Smooth muscle cell (in vitro differentiated cells): ENCODE data around the gene ABHD13. TPM values are rescaled to one million over a fixed set of nuclear protein-coding genes. Genes with fewer than 3 reads are reported as not detected.

Source experiments
- DNase-seq: peaks from one replicate; lab custom pipeline; 2025; ENCODE audit not compliant: unreplicated experiment; lab: John Stamatoyannopoulos, UW
- H2AFZ ChIP-seq: fragments of 200-600 bp; sonication (generic); 2 replicates; pipeline ENCODE4 v1.6.0; 2016; ENCODE audit warnings: antibody characterized with exemption, low read depth, mild to moderate bottlenecking
- H3F3A ChIP-seq: fragments of 200-600 bp; sonication (generic); 2 replicates; pipeline ENCODE4 v1.6.0; 2017; ENCODE audit warnings: antibody characterized with exemption, low read depth
- H3K27ac ChIP-seq: fragments of 200-600 bp; sonication (generic); 2 replicates; pipeline ENCODE4 v1.5.1; 2016; ENCODE audit warnings: low read depth, mild to moderate bottlenecking
- H3K27me3 ChIP-seq: fragments of 200-600 bp; sonication (generic); 2 replicates; pipeline ENCODE4 v1.6.1; 2016; ENCODE audit warnings: low read depth, mild to moderate bottlenecking
- H3K36me3 ChIP-seq: fragments of 200-600 bp; sonication (generic); 2 replicates; pipeline ENCODE4 v1.5.1; 2016; ENCODE audit warnings: low read depth
- H3K4me1 ChIP-seq: fragments of 200-600 bp; sonication (generic); 2 replicates; pipeline ENCODE4 v1.5.1; 2016; ENCODE audit warnings: low read depth
- H3K4me2 ChIP-seq: fragments of 200-600 bp; sonication (generic); 2 replicates; pipeline ENCODE4 v1.6.0; 2016; ENCODE audit warnings: mild to moderate bottlenecking
- H3K4me3 ChIP-seq: fragments of 200-600 bp; sonication (generic); 2 replicates; pipeline ENCODE4 v1.5.1; 2016; ENCODE audit warnings: mild to moderate bottlenecking
- H3K79me2 ChIP-seq: fragments of 200-600 bp; sonication (generic); 2 replicates; pipeline ENCODE4 v1.6.0; 2016; ENCODE audit warnings: low read depth, mild to moderate bottlenecking
- H3K9ac ChIP-seq: fragments of 200-600 bp; sonication (generic); 2 replicates; pipeline ENCODE4 v1.6.0; 2016; ENCODE audit warnings: low read depth
- H3K9me3 ChIP-seq: fragments of 200-600 bp; sonication (generic); replicated peaks from 2 replicates; pipeline ENCODE4 v1.5.1; 2016; ENCODE audit warnings: low read depth
- H4K20me1 ChIP-seq: fragments of 200-600 bp; sonication (generic); 2 replicates; pipeline ENCODE4 v1.6.0; 2016; ENCODE audit warnings: low read depth
- WGBS: methylation state at CpG from one replicate; pipeline ENCODE4 v1.1.7; 2016; ENCODE audit warnings: low lambda C conversion rate; 5-methylcytosine and 5-hydroxymethylcytosine counted together
- polyA plus RNA-seq: library from polyadenylated mRNA; unstranded; fragments of >200 nt; fragmentation: Nextera tagmentation; extraction: Ambion mirVana; gene quantifications from 2 replicates; pipeline ENCODE4 v1.2.1, GENCODE V29; 2016
- total RNA-seq: library from RNA; depleted of rRNA; stranded (reverse); fragments of >200 nt; gene quantifications from 2 replicates; pipeline ENCODE4 v1.2.3, GENCODE V29; 2014
- TF ChIP-seq, protein P1 (sequence below): fragments of 200-600 bp; sonication (generic); IDR thresholded peaks from 2 replicates; pipeline ENCODE4 v1.5.1; 2017; ENCODE audit warnings: borderline replicate concordance, mild to moderate bottlenecking, antibody characterized with exemption; ENCODE audit not compliant: insufficient read depth, poor library complexity, severe bottlenecking

ABHD13 gene
- 14.1 and 15.6 TPM in 2 replicates for total RNA-seq
- polyA plus RNA-seq, result 6.6 and 7.9 TPM in 2 replicates

DNA sequence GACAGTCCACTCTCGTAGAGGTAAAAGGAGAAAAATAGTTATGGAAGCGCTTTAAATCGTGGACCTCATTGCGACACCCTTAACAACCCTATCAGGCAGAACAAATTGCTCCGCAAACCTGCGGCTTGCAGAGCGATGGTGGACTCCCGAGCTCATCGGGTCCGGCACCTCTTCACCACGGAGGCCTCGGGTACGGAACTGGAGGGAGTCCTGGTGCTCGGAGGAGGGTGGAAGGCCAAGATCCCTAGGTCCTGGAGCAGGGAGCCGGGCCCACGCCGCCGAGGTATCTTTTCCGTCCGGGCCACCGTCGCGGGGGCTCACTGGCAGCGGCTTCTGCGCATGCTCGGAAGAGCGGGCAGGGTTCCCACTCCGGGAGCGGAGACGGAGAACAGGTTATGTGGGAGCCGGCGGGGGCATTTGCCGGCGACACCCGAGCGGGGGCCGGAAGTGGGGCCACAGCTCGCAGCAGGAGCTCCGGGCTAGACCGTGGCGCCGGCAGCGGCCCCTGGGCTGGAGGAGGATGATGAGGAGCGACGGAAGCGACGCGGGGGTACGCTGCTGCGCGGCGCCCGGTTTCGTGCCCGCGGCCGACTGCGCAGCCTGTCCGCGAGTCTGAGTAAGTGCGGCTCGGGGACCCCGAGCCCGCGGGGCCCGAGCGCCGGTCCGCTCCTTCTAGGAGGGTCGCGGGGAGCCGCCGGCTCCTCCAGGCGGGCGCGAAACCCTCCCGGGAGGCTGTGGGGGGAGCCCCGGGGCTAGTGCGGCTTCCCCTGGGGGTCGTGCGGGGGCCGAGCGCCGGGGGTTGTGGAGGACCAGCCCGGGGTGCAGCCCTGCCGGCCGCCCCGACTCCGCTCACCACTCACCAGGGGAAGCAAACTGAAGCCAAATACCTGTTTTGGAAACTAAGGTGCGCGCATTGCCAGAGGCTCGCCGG is at the start of gene ABHD13:
Gene ABHD13, plus strand, starts transcription at position 349 of the 931 bp plus-strand sequence. CDS start 10,827 bp downstream, outside the sequence.
- Histone ChIP-seq H3K9ac (peak within 1 kb of the TSS; percentile 88), H3K27ac (peak within 1 kb of the TSS; percentile 66), H3F3A (peaks cover 7% of the 10 kb centered on the region), H3K4me2 (peak within 1 kb of the TSS; percentile 92), H3K36me3 (no peaks in the 10 kb centered on the region), H2AFZ (peak within 1 kb of the TSS; percentile 96), H3K9me3 (no peaks in the 10 kb centered on the region), H4K20me1 (peaks cover 27% of the 10 kb centered on the region), H3K79me2 (peaks cover 68% of the 10 kb centered on the region), H3K27me3 (no peaks in the 10 kb centered on the region), H3K4me3 (peak within 1 kb of the TSS; percentile 82), H3K4me1 (peaks cover 34% of the 10 kb centered on the region)
- peak; percentile 68 for DNase-seq
- WGBS, result 2% methylated on average over 62 of the region's 93 CpGs
- TF ChIP-seq, protein P1, sequence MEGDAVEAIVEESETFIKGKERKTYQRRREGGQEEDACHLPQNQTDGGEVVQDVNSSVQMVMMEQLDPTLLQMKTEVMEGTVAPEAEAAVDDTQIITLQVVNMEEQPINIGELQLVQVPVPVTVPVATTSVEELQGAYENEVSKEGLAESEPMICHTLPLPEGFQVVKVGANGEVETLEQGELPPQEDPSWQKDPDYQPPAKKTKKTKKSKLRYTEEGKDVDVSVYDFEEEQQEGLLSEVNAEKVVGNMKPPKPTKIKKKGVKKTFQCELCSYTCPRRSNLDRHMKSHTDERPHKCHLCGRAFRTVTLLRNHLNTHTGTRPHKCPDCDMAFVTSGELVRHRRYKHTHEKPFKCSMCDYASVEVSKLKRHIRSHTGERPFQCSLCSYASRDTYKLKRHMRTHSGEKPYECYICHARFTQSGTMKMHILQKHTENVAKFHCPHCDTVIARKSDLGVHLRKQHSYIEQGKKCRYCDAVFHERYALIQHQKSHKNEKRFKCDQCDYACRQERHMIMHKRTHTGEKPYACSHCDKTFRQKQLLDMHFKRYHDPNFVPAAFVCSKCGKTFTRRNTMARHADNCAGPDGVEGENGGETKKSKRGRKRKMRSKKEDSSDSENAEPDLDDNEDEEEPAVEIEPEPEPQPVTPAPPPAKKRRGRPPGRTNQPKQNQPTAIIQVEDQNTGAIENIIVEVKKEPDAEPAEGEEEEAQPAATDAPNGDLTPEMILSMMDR, result no peak

DNA sequence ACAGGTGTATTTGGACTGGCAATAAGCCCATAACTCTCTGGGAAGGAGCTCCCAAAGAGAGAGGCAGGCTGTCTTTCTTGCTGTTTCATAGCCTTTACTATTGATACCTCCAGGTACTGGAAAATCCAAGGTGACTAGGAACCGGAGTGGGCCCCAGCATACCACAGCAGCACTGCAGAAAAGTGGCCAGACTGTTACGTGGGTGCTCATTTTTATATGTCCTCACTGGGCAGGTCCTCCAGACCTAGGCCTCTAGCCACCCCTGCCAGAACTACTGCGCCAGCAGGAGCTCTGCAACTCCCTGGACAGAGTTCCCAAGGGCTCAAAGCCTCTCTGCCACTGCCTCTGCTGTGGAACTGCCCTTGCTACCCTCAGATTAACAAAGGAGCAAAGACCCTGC is 49.3 kb upstream of the ABHD13 start:
- no peak overlapping the region for H2AFZ ChIP-seq
- H3K79me2 ChIP-seq, result no peaks in the 10 kb centered on the region
- H3K4me1 ChIP-seq, result no peaks in the 10 kb centered on the region
- H3K27ac ChIP-seq, result no peak overlapping the region
- no peaks in the 10 kb centered on the region for H3F3A ChIP-seq
- H3K9me3 ChIP-seq, result no peaks in the 10 kb centered on the region
- H3K9ac ChIP-seq, result no peak overlapping the region
- H3K36me3 ChIP-seq, result no peaks in the 10 kb centered on the region
- TF ChIP-seq, protein P1, result no peak
- no peak overlapping the region for H3K4me3 ChIP-seq
- no peak for DNase-seq
- H3K27me3 ChIP-seq, result no peaks in the 10 kb centered on the region
- H3K4me2 ChIP-seq, result no peak overlapping the region
- 91% methylated on average over 3 of the region's 3 CpGs for WGBS
- no peaks in the 10 kb centered on the region for H4K20me1 ChIP-seq

DNA sequence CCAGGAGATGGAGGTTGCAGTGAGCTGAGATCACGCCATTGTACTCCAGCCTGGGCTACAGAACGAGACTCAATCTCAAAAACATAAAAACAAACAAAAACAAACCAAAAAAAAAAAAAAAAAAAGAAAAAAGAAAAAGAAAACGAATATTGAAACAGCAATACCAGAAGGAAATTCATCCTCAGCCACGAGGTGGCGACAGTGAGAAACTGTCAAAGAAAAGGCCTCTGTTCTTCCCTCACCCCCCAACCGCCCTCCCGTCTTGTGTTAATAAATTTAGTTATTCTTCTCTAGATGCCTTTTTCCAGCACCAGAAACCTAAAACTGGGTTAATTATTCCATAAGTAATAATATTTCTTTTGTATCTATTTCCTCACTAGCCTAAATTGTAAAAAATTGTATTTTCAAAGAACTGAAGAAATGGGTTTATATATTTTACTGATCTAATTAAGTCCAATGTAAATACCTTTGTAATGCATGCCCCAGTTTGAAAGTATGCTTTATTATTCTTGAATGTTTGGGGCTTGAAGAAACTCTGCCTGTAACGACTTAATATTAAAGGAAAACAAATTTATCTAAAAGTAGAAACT is 41.4 kb upstream of the ABHD13 start:
- no peaks in the 10 kb centered on the region for H3K4me1 ChIP-seq
- no peak for DNase-seq

More for the DNA sequence above, 41.4 kb upstream of the ABHD13 start:
- TF ChIP-seq, protein P1, result peak; percentile 48
- H3K27me3 ChIP-seq, result no peaks in the 10 kb centered on the region
- no peaks in the 10 kb centered on the region for H4K20me1 ChIP-seq
- H2AFZ ChIP-seq, result no peak overlapping the region
- H3K4me2 ChIP-seq, result no peak overlapping the region
- no peak overlapping the region for H3K4me3 ChIP-seq
- 52% methylated on average over 8 of the region's 8 CpGs for WGBS
- no peaks in the 10 kb centered on the region for H3K9me3 ChIP-seq
- H3K36me3 ChIP-seq, result no peaks in the 10 kb centered on the region
- no peaks in the 10 kb centered on the region for H3K79me2 ChIP-seq
- no peaks in the 10 kb centered on the region for H3F3A ChIP-seq
- H3K27ac ChIP-seq, result no peak overlapping the region
- no peak overlapping the region for H3K9ac ChIP-seq
